Measurements from ENCODE around the gene TEAD1. TPM values are rescaled to one million over a fixed set of nuclear protein-coding genes. Genes with fewer than 3 reads are reported as not detected.

The TEAD1 gene
- total and polyA plus RNA-seq, 10 of the 15 experiments (the other 5 are each of a cell fraction or from before 2014, with no cell fraction given): 0.01 to 0.59 (median 0.04) TPM; not detected in 6

GRCh38 chr11:12986194-12986898 lies 312.1 kb downstream of the TEAD1 start:
- TF ChIP-seq IKZF1 (conservative IDR thresholded peaks at IDR 0.05) (no peak), CBFB (IDR thresholded peaks at IDR 0.05; ENCODE audit: low read depth) (no peak)
- Histone ChIP-seq H3K4me3 (no peak overlapping the region), H3K9ac (ENCODE audit: control insufficient read depth, insufficient read depth, low read length) (no peak overlapping the region), H3K4me1 (ENCODE audit: control insufficient read depth, insufficient read depth, low read length) (no peaks in the 10 kb centered on the region), H3K27me3 (replicated peaks in 1 of 2; ENCODE audit: control insufficient read depth in 2 of 2, insufficient read depth in 2 of 2, low read length in 1 of 2) (no peaks in the 10 kb centered on the region), H2AFZ (ENCODE audit: control insufficient read depth, low read depth, low read length) (no peak overlapping the region; the same call in 1 of the 2 replicates), H3K36me3 (ENCODE audit: control insufficient read depth in 2 of 2, insufficient read depth in 2 of 2, low read length in 1 of 2) (no peaks in the 10 kb centered on the region), H3K9me3 (replicated peaks; ENCODE audit: control insufficient read depth, insufficient read depth, low read length) (no peaks in the 10 kb centered on the region), H3K4me2 (ENCODE audit: control insufficient read depth, insufficient read depth) (no peak overlapping the region), H3K79me2 (ENCODE audit: control insufficient read depth, insufficient read depth, low read length) (no peaks in the 10 kb centered on the region), H3K27ac (ENCODE audit: control insufficient read depth, insufficient read depth) (no peak overlapping the region), H4K20me1 (ENCODE audit: control insufficient read depth, insufficient read depth) (no peaks in the 10 kb centered on the region)
- no TSS peak for BruUV-seq (replicated peaks)
- in situ Hi-C loops (cut with MboI): no loop called here
- 50% methylated on average over 8 of the region's 8 CpGs for WGBS (ENCODE audit: insufficient coverage, insufficient replicate concordance, low lambda C conversion rate, missing lambda C conversion rate)
- no peak for DNase-seq (ENCODE audit: low read depth, low spot score)
- ChIA-PET RAD21 (ENCODE audit: unreplicated experiment) (interaction anchor here (1.0 kb wide), 1 partner anchor 119 kb away, joined by 3 read pairs; no protein-coding TSS in a partner anchor), POLR2A (no interaction called here), SMC1A (ENCODE audit: uncharacterized antibody, unreplicated experiment) (interaction anchor here (0.8 to 1.0 kb wide), 2 partner anchors 13 to 22 kb away, joined by 3 read pairs; no protein-coding TSS in a partner anchor), CTCF (interaction anchor here (0.9 kb wide), 1 partner anchor 166 kb away, joined by 3 read pairs; no protein-coding TSS in a partner anchor)
- ATAC-seq: peak; percentile 67
- intact Hi-C loops (cut with micrococcal nuclease; ENCODE audit: unreplicated experiment): no loop called here
- no peak for FAIRE-seq

- Histone ChIP-seq H3K27ac (ENCODE audit: control insufficient read depth, insufficient read depth) (no peak overlapping the region), H3K9me3 (replicated peaks; ENCODE audit: control insufficient read depth, insufficient read depth, low read length) (no peaks in the 10 kb centered on the region), H3K27me3 (replicated peaks in 1 of 2; ENCODE audit: control insufficient read depth in 2 of 2, insufficient read depth in 2 of 2, low read length in 1 of 2) (no peaks in the 10 kb centered on the region), H2AFZ (ENCODE audit: control insufficient read depth, low read depth, low read length) (no peak overlapping the region), H3K4me2 (ENCODE audit: control insufficient read depth, insufficient read depth) (no peak overlapping the region), H3K4me1 (ENCODE audit: control insufficient read depth, insufficient read depth, low read length) (no peaks in the 10 kb centered on the region), H3K36me3 (ENCODE audit: control insufficient read depth in 2 of 2, insufficient read depth in 2 of 2, low read length in 1 of 2) (no peaks in the 10 kb centered on the region), H4K20me1 (ENCODE audit: control insufficient read depth, insufficient read depth) (no peaks in the 10 kb centered on the region), H3K79me2 (ENCODE audit: control insufficient read depth, insufficient read depth, low read length) (no peaks in the 10 kb centered on the region), H3K4me3 (no peak overlapping the region), H3K9ac (ENCODE audit: control insufficient read depth, insufficient read depth, low read length) (no peak overlapping the region)
- peak; percentile 27; the same call in 2 of the 3 replicates for ATAC-seq
- ChIA-PET SMC1A (ENCODE audit: uncharacterized antibody, unreplicated experiment) (no interaction called here), CTCF (no interaction called here), RAD21 (ENCODE audit: unreplicated experiment) (no interaction called here), POLR2A (no interaction called here)
- DNase-seq (ENCODE audit: low read depth, low spot score): no peak
- in situ Hi-C loops (cut with MboI) (no loop called here), intact Hi-C loops (cut with micrococcal nuclease; ENCODE audit: unreplicated experiment) (no loop called here)
- FAIRE-seq: no peak
- 23% methylated on average over 13 of the region's 13 CpGs for WGBS (ENCODE audit: insufficient coverage, insufficient replicate concordance, low lambda C conversion rate, missing lambda C conversion rate)
- BruUV-seq (replicated peaks): no TSS peak
- TF ChIP-seq MLLT1 (IDR thresholded peaks at IDR 0.05): no peak
Measured at GRCh38 chr11:12989428-12990161, 315.4 kb downstream of the TEAD1 start.
